Astrocyte of the cerebellum (primary cell): ENCODE data around the gene ZNF534.
"Not testable (repeated sequence)": the region's sequence is repeated elsewhere in the genome, so short reads cannot be mapped to it uniquely, and the experiment has no call there.

Experiments used
- DNase-seq: peaks from one replicate; pipeline ENCODE4 v3.0.0-alpha.2; 2011; ENCODE audit warnings: low read depth
- H3K4me3 ChIP-seq: 2 replicates; pipeline ENCODE4 v1.5.1; 2011; ENCODE audit warnings: mild to moderate bottlenecking, low read depth, low read length, moderate library complexity
- CTCF ChIP-seq: IDR thresholded peaks from 2 replicates; pipeline ENCODE4 v1.5.1; 2012; ENCODE audit warnings: low read length, low read depth, moderate library complexity, mild to moderate bottlenecking; ENCODE audit errors: missing control alignments
- in situ Hi-C: cut with HindIII; loops from 2 replicates; pipeline ENCODE4 v1.10.0; 2017; ENCODE audit warnings: low sequenced_read_pairs

Gene ZNF534

GRCh38 chr19:52474351-52475127 lies 45.6 kb downstream of the ZNF534 start:
- in situ Hi-C loops, result no loop called here
- DNase-seq, result no peak
- no peak for TF ChIP-seq CTCF
- H3K4me3 ChIP-seq, result no peak overlapping the region

GRCh38 chr19:52484111-52484743 lies 55.3 kb downstream of the ZNF534 start:
- H3K4me3 ChIP-seq, DNase-seq, in situ Hi-C loops: not testable (repeated sequence)

GRCh38 chr19:52485064-52485463 lies 56.1 kb downstream of the ZNF534 start:
- DNase-seq, in situ Hi-C loops, H3K4me3 ChIP-seq: not testable (repeated sequence)

GRCh38 chr19:52485561-52486240 lies 56.8 kb downstream of the ZNF534 start:
- H3K4me3 ChIP-seq, in situ Hi-C loops, DNase-seq: not testable (repeated sequence)

- no peak for DNase-seq
- H3K4me3 ChIP-seq, result no peak overlapping the region
- in situ Hi-C loops, result no loop called here
- no peak for TF ChIP-seq CTCF
These were observed 63.4 kb downstream of the ZNF534 start for GRCh38 chr19:52492201-52492993.

- DNase-seq, result no peak
- in situ Hi-C loops, result no loop called here
These were observed 64.1 kb downstream of the ZNF534 start for GRCh38 chr19:52492994-52493470.

GRCh38 chr19:52494518-52494917 lies 65.6 kb downstream of the ZNF534 start:
- no peak for DNase-seq
- in situ Hi-C loops, result no loop called here
- TF ChIP-seq CTCF, result no peak
- no peak overlapping the region for H3K4me3 ChIP-seq

More at GRCh38 chr19:52492994-52493470, 64.1 kb downstream of the ZNF534 start:
- no peak overlapping the region for H3K4me3 ChIP-seq
- no peak for TF ChIP-seq CTCF
